GM21526 (cell line): ENCODE results near the gene SCTR.

ENCODE experiments used
- ATAC-seq: cut with Tn5 transposase; IDR thresholded peaks from one replicate; pipeline ENCODE4 v1.9.1; 2021; ENCODE audit warnings: moderate library complexity; ENCODE audit not compliant: unreplicated experiment, low FRiP score

The SCTR gene

DNA sequence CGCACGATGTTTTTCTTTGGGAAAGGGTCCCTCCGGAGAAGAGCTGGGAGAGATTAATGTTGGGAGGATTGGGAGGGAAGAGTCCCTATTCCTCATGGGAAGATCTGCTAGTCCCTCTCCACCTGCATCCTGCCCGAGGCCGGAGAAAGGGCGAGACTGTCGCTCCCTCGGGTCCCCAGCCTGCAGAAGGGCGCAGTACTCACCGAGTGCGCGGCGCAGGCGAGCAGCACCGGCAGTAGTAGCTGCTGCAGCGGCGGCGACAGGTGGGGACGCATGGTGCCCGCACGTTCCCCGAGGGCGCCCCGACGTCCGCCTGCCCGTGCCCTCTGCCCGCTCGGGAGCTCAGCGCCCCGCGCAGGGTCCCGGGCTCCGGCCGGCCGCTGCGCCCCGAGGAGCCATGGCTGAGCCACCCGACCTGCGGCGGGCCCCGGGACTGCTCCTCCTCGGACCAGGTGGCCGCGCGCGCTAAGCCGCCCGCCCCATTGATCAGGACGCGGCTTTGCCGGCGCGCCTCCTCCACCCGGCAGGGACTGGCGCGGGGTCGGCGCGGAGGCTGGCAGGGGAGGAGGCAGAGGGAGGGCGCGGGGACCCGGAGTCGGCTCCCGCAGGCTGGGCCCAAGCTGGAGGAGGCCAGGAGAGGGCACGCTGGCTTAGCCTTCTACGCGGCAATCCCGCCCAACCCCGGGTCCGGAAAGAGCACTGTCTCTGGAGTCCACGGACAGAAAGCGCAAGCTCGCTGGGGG, at the start of gene SCTR:
Gene SCTR, minus strand, starts transcription at position 532 of the 743 bp plus-strand sequence. Its CDS starts 257 bp downstream, at position 275.
- no peak for ATAC-seq

GRCh38 chr2:119567292-119567691, 43.0 kb upstream of the SCTR start:
- no peak for ATAC-seq

GRCh38 chr2:119565481-119565880, 41.2 kb upstream of the SCTR start:
- ATAC-seq, result no peak

DNA sequence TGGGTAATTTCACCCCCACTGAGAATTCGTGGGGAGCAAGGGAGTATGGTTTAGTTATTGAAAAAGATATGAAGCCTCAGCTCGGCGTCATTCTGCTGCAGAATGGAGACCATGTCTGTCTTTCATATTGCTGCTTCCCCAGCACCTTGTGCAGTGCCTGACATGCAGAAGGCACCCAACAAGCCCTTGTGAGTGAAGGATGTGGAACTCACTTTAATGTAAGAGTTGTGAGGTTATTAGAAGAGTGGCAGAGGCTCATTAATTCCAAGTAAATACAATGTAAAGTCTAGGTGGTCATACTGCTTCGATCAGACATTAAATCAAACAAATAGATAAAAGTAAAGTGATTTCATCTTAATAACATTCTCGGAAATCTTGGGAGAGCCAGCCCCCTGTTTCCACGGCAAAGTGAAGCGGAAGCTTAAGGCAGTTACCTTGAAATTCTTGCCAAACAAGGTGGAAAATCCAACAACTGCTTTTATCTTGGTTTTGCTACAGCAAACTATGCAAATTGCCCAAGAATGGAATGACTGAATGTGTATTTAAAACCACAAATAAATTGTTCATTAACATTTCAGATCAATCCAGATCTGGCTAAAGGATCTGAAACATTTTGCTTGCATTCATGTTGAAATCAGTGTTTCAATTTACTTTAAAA, 29.5 kb upstream of the SCTR start:
- ATAC-seq, result no peak

GRCh38 chr2:119552902-119553301, 28.6 kb upstream of the SCTR start:
- ATAC-seq, result no peak

GRCh38 chr2:119550856-119551255, 26.6 kb upstream of the SCTR start:
- no peak for ATAC-seq

DNA sequence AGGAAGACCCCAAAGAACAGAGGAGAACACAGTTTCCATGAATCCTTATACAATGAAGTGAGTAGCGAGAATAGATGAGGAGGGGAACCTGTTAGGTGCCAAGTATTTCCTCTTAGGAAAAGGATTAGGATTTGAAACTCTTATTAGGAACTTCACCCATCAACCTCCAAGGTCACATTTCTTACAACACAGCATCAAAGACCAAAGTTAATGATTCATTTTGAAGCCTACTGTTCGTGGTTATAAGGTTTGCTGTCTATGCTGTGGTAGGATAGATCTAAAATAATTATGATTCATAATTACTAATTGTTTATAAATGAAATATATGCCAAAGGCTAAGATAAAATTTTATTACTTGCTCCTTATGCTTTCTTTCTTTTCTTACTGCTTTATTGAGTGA, 26.1 kb upstream of the SCTR start:
- ATAC-seq, result no peak

DNA sequence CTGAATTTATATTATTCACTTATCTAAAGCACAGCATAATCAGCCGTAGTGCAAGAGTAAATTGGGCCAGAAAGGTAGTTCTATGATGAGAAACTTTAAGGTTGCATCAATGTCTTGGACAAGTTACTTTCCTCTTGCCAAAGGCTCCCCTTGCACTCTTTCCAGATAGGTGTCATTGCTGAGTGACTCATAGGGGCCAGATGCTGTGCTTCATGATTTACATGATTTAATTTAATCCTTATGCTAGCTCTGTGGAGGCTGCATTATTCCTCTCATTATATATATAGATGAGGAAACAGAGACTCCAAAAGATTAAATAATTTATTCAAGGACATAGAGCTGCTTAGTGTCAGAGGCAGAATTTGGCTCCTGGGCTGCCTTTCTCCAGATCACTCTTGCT, 25.0 kb upstream of the SCTR start:
- ATAC-seq, result no peak

DNA sequence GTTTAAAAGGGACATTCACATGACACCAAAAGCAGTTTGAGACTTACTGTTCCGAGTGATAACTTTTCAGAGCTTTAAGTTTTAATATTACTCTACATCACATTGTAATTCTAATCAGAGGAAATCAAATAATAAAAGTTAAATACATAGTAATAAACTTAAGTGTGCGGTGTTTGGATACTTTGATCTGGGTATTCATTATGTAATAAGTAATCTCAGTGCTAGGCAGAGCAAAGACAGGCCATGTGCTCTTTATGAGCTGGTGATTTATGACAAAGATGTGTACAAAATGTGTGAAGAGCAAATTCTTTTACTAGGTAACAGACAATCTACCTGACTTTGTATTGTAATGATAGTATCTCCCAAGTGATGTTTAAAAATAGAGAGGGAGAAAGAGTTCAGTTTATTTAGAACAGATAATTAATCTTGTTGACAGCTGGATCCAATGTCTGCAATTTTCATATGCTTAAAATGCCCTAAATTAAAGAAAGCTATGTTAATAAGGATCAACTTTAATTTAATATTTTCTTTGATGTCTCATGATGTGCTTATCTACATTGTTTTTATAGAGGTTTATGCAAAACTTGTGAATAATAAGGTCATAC, 24.3 kb upstream of the SCTR start:
- ATAC-seq, result no peak

DNA sequence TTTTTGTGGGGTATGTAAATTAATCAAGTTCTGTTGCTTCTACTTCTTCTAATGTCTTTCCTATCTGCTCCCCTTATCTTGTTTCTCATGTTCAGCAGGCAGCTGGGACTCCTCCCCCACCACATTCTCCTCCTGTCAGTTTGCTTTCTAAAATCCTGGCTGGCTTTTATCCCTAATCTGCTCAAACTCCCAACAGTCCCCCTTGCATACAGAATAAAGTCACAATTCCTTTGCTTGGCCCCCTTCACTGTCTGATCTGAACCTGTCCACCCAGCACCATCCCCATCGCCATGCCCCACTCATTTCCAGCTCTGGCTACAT, 22.1 kb upstream of the SCTR start:
- no peak for ATAC-seq

GRCh38 chr2:119545754-119546446, 21.6 kb upstream of the SCTR start:
- ATAC-seq, result no peak

- no peak for ATAC-seq
Measured at GRCh38 chr2:119544939-119545475, 20.7 kb upstream of the SCTR start.

- ATAC-seq, result no peak
Measured at GRCh38 chr2:119544075-119544938, 20.0 kb upstream of the SCTR start, which contains the start of gene CFAP221. TSS of gene CFAP221 (plus strand) at chr2:119544449. CDS start at chr2:119546132, 1,683 bp downstream.

DNA sequence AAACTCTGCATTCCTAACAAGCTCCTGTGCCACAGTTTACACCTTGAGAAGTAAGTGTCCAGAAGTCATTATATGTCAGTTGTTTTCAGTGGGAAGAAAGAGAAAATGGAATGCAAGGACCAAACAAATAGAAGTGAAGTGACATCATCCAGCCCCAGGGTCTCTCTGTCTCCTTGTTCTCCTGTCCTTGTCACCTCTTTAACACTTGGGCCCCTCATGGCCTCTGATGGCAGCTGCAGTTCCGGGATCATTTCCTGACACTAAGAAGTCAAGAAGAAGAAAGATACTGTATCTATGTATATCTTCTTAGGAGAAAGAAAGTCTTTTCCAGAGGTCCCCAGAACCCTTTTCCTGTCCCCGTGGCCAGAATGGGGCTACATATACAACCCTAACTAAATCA, 17.2 kb upstream of the SCTR start:
- no peak for ATAC-seq

DNA sequence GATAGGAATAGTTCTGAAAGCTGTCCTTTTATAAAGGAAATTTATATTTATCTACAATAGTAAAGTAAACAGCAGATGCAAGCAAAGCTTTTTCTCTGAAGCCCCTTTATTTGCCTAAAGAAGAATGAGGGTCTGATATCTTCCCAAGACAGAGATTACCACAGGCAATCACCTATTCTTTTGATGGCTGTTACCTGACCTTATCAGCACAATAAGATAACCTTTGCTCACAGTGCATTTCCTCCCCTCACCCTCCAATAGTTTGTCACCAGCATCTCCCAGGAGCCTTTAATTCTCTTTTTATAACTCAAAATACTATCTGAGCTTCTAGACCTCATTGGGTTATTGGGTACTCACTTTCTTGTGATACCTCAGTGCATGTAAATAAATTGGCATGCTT, 13.5 kb upstream of the SCTR start:
- no peak for ATAC-seq

GRCh38 chr2:119536707-119537106, 12.4 kb upstream of the SCTR start:
- ATAC-seq, result no peak

- ATAC-seq, result no peak
Measured at GRCh38 chr2:119536211-119536610, 11.9 kb upstream of the SCTR start.

- ATAC-seq, result no peak
Measured at GRCh38 chr2:119533560-119533959, 9.3 kb upstream of the SCTR start.

- ATAC-seq, result no peak
Measured at GRCh38 chr2:119531292-119531691, 7.0 kb upstream of the SCTR start.

GRCh38 chr2:119527999-119528398, 3.7 kb upstream of the SCTR start:
- no peak for ATAC-seq
